Germinal center (tissue), 1 donor: ENCODE results near the gene CENPF.
A peak's percentile ranks its signal among the peaks of the same experiment; 100 is the strongest.

ENCODE experiments used
- DNase-seq: peaks from one replicate; pipeline ENCODE4 v3.0.0; 2012; ENCODE audit warnings: mixed read lengths, low spot score

Gene CENPF

DNA sequence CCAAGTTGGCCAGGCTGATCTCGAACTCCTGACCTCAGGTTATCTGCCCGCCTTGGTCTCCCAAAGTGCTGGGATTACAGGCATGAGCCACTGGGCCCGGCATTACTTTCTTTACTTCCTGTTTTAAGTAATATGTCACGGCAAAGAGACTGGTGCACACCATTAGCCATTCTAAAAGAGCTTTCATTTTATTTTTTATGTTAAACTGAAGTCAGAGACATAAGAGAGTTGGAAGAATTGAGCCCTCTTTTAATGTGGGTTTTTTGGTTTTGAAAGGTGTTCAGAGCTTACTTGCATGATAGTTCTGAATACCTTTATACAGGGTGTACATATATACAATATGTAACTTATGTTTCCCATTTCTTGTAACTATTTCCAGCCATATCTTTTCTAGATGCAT is 14.3 kb downstream of the CENPF start:
- DNase-seq = no peak

DNA sequence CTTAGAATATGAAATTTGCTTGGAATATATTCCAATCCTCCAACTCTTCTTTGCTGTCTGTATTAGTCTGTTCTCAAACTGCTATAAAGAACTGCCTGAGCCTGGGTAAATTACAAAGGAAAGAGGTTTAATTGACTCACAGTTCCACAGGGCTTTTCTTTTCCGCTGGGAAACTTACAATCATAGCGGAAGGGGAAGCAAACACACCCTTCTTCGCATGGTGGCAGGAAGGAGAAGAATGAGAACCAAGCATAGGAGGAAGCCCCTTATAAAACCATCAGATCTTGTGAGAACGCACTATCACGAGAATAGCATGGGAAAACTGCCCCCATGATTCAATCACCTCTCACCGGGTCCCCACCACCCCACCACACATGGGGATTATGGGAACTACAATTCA is 14.8 kb downstream of the CENPF start:
- no peak for DNase-seq

DNA sequence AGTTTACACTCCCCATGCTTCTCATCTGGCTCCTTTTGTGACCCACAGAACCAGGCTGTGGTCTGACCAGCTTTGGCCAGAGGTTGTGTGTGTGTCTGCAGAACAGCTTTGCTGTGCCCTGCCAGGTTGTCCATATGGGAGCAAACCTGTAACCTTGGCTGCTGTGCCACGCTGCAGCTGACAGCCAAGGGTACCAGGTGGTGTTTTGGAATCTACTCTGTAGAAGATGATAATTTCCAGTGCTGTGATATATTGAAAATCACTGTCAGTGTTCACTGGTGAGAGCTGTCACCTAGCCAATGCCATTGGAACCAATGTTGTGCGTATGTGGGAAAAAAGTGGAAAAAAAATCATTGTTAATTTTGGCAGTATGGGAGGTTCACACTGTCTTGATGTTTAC is 18.2 kb downstream of the CENPF start:
- no peak for DNase-seq

DNA sequence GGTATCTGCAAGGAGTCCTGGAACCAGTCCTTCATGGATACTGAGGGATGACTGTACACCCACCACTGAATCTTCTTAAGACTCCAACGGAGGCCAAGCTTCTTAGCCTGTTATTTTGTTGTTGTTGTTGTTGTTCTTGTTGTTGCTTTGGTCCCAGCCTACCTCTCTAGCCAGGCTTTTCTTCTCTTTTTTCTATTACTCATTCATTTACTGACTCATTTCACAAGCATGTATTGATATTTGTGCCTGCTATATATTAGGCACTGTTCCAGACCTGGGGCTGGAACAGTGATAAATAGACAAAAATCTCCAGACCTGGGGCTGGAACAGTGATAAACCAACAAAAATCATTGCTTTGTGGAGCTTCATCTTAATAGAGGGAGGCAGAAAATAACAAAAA is 20.4 kb downstream of the CENPF start:
- DNase-seq = no peak

DNA sequence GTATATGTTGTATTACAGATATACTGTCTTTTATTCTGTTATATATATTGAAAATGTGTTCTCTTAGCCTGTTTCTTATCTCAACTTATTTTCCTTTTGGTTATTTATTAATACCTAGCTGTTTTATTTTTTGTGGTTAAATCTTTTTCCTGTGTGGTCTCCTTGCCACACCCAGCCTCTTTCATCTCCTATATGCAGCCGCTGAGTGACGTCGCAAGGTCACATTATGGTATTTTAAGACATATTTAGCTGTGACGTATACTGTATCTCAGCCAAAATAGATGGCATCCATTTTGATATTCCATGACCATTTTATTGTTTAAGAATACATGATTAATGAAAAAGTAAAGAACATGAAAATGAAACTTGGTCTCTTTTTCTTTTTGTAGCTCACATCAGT is 29.1 kb downstream of the CENPF start:
- no peak for DNase-seq

DNA sequence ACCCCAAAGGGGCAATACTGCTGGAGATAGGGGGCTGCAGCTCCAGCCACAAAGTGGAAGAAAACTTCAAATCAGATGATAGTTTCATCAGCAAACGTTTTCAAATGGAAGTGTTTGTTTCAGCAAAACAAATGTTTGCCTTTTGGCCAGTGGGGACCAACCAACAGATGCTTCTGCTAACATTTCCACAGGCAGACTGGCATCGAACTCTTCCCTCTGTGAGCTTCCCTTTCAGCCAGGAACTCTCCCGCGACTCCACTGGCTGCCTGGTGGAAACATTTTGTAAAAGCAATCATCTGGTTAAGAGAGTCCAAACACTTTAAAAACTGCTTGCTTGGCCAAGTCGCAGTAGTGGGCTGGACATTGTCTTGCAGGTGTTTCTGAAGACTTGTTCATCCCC is 30.7 kb downstream of the CENPF start:
- DNase-seq = no peak

DNA sequence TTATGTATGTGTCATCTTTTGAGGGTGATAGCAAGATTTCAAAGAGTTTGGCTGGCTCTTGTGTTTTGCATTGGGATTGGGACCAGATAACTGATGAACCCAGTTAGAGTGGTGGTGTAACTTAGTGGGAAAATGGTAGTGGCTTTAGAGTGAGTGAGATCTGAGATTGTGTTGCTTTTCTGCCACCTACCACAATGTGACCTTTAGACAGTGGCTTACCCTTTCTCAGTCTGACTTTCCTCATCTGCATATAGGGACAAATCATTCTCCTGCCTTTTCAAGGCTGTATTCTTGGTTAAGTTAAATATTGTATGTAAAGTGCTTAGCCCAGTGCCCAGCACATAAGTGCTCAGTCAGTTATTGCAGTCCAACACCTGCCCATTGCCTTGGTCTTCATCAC is 31.3 kb downstream of the CENPF start:
- no peak for DNase-seq

DNA sequence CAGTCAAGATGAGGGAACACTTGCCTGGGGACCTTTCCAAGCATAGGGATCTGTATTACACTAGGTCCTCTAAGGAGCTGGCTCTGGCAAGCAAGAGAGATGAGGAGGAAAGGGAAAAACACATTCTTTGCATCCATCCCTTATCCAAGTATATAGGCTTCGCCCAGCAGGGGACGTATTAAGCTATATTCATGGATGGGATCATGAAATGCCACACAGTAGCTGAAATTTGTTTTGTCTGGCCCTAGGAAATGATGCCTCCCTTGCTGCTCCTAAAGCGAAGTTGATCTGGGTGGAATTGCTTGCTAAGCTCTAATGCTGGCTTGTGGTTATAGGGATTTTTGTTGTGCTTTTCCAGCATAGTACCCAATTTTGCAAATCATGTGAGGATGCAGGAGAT is 32.1 kb downstream of the CENPF start:
- DNase-seq = no peak

DNA sequence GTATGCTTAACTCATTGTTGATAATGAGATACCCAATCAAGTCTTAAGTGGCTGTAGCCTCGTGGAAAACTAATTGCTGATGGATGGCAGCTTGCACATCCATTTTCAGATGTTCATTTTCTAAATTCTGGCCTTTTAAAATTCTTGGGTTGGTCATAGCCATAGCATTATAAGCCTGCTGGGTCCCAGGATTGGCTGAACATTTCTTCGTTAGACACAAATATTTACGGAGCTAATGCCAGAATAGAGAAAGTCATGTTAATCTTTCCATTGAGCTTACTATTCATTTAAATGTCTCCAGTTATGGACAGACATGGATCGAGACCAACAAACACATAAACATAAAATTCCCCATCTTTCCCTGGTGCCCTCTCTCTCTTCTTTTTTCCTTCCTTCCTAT is 32.5 kb downstream of the CENPF start:
- no peak for DNase-seq

DNA sequence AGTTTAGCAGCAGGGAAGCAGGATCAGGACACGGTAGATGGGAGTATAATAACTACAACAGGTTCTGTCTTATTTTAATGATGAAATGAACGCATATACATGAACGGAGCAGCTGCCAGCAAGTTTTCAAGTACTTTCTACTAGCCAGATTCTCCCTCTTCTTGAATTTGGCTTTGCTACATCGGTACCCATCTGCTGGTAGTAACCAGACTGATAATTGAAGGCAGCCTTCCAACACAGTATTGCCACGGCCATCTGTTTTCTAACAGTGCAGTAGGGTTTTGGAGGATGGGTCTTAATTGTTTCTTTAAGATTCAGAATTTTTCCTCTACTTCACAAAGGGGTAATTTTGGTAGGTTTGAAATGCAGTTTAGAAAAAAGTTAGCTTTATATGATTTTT is 33.4 kb downstream of the CENPF start:
- DNase-seq = no peak

DNA sequence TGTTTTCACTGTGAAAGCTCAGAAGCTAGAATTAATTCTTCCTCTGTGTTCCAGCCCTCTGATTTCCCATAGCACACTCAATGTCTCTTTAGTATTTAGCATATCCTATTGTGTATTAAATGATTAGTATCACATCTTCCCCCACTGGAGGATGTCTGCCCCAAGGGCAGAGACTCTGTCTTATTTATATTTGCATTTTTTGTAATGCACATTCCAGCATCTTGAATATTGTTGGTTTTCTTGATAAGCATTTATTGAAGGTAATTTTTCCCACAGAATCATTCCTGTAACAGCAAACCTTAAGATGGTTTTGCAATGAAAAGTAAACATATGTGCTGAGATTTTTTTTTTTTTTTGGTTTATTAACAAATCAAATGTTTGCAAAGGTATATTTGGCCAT is 34.1 kb downstream of the CENPF start:
- no peak for DNase-seq

DNA sequence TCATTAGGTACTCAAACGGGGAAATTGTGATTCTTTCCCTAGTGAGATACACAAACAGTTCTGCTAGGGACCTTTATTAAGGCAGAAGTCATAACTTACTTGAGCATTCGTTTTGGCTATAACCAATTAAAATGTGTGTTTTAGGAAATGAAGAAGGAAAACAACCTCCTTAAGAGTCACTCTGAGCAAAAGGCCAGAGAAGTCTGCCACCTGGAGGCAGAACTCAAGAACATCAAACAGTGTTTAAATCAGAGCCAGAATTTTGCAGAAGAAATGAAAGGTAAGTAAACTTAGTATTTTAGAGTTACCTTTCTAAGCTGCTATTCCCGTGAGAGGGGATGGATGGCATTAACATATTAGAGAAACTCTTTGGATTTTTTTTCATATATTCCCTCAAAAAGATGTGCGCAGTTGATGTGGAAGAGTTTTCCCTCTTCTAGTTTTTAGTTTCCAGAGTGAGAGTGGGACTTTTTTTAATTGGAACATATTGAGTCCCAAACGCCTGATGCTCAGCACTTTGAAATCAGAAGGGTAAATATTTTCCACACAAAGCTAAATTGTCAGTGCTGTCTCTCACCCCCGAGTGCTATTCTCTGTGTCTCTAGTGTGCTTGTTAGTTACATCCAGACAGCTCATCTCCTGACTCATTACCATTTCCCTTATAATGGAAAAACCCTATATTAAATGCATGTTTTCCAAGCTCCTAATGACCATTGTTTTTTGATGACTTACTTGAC is 34.9 kb downstream of the CENPF start:
- peak; percentile 14 for DNase-seq

DNA sequence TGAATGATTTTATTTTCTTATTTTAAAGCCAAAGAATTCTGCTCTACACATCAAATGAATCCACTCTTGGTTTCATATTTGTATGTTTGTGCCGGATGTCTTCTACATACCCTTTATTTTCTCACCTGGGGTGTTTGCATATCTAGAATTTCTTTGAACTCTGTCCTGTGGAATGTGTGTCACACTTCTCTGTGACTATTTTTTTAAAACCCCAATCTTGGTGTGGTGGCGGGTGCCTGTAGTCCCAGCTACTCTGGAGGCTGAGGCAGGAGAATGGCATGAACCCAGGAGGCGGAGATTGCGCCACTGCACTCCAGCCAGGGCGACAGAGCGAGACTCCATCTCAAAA is 35.4 kb downstream of the CENPF start:
- DNase-seq = no peak

DNA sequence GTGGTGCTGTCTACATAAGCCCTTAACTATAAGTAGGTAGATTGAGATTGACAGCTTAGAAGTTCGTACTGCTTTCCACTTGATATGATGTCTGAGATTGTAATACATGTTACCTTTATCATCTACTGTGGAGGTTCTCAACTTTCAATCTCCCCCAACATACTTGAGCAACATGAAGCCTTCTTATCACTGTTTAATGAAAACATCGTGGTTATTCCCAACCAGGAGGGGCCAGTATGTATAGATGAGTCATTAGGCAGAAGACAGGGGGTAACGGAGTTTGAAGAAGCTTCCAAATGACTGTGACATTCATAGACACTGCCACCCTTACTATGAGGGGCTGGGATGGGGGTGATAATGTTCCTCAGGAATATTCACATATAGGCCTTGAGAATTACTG is 36.0 kb downstream of the CENPF start:
- DNase-seq = no peak

DNA sequence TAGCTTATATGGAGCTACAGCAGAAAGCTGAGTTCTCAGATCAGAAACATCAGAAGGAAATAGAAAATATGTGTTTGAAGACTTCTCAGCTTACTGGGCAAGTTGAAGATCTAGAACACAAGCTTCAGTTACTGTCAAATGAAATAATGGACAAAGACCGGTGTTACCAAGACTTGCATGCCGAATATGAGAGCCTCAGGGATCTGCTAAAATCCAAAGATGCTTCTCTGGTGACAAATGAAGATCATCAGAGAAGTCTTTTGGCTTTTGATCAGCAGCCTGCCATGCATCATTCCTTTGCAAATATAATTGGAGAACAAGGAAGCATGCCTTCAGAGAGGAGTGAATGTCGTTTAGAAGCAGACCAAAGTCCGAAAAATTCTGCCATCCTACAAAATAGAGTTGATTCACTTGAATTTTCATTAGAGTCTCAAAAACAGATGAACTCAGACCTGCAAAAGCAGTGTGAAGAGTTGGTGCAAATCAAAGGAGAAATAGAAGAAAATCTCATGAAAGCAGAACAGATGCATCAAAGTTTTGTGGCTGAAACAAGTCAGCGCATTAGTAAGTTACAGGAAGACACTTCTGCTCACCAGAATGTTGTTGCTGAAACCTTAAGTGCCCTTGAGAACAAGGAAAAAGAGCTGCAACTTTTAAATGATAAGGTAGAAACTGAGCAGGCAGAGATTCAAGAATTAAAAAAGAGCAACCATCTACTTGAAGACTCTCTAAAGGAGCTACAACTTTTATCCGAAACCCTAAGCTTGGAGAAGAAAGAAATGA is 37.6 kb downstream of the CENPF start:
- DNase-seq = no peak

DNA sequence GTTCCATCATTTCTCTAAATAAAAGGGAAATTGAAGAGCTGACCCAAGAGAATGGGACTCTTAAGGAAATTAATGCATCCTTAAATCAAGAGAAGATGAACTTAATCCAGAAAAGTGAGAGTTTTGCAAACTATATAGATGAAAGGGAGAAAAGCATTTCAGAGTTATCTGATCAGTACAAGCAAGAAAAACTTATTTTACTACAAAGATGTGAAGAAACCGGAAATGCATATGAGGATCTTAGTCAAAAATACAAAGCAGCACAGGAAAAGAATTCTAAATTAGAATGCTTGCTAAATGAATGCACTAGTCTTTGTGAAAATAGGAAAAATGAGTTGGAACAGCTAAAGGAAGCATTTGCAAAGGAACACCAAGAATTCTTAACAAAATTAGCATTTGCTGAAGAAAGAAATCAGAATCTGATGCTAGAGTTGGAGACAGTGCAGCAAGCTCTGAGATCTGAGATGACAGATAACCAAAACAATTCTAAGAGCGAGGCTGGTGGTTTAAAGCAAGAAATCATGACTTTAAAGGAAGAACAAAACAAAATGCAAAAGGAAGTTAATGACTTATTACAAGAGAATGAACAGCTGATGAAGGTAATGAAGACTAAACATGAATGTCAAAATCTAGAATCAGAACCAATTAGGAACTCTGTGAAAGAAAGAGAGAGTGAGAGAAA is 38.4 kb downstream of the CENPF start:
- DNase-seq = no peak

DNA sequence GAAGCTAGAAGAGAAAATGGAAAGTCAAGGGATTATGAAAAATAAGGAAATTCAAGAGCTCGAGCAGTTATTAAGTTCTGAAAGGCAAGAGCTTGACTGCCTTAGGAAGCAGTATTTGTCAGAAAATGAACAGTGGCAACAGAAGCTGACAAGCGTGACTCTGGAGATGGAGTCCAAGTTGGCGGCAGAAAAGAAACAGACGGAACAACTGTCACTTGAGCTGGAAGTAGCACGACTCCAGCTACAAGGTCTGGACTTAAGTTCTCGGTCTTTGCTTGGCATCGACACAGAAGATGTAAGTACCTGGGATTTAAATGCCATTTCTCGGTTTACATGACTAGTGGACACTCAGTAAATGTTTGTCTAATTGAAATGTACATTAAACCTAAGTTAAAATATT is 40.0 kb downstream of the CENPF start:
- no peak for DNase-seq

DNA sequence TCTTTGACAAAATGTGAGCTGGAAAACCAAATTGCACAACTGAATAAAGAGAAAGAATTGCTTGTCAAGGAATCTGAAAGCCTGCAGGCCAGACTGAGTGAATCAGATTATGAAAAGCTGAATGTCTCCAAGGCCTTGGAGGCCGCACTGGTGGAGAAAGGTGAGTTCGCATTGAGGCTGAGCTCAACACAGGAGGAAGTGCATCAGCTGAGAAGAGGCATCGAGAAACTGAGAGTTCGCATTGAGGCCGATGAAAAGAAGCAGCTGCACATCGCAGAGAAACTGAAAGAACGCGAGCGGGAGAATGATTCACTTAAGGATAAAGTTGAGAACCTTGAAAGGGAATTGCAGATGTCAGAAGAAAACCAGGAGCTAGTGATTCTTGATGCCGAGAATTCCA is 42.7 kb downstream of the CENPF start:
- no peak for DNase-seq

DNA sequence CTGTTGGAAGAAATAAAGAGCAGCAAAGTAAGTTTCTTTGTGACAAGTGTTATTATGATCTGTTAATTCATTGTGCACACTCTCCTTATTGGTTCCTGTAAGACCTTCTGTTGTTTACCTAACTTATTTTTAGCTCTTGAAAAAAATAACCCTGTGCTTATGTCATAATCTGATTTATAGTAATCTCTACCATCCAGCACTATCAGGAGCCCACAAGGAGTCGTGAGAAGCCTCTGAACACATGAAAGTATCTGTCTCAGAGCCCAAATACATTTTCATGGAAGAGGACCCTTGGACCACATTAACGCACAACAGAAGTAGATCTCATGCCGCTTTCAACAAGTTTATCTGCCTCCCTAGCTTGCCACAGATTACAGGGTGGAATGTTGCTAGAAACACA is 45.8 kb downstream of the CENPF start:
- DNase-seq = no peak

DNA sequence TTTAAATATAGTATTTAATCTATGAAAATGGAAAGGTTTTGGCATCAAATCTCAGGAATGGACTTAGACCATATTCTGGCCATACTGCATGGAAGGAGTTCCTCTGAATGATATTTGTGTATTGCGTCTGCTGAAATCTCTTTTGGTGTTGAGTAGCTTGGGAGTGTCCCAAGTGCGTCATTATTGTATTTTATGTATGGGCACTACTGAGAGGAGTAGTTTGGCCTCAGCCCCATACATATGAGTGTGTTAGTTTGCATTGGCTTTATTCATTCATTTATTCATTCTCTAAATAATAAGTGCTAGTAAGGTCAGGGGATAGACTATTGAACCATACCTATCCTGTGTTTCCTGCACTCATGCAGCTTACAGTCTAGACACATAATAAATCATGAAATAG is 46.6 kb downstream of the CENPF start:
- no peak for DNase-seq

DNA sequence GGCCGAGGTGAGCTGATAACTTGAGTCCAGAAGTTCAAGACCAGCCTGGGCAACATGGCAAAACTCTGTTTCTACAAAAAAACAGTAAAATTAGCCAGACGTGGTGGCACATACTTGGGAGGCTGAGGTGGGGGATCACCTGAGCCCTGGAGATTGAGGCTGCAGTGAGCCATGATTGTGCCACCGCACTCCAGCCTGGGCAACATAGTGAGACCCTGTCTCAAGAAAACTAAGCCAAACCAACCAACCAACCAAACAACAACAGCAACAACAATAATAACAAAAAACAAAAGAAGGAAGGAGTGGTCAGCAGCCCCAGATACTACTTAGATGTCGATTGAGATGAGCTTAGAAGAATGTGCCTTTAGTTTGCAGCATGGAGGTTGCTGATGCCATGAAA is 47.7 kb downstream of the CENPF start:
- DNase-seq = no peak

DNA sequence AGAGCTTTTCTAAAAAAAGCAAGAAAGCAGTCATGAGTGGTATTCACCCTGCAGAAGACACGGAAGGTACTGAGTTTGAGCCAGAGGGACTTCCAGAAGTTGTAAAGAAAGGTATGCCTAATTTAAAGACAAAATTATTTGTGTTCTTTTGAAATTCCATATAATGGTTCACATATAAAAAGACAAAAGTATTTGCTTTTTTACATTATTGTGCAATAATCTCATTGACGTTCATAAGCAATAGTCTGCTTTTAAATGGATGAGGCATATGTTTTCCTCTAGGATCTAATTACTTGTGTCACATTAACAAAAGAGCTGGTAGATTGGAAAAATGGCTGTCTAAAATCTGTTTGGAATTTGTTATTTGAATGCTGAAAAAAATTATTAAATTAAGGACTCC is 54.3 kb downstream of the CENPF start:
- DNase-seq = no peak

DNA sequence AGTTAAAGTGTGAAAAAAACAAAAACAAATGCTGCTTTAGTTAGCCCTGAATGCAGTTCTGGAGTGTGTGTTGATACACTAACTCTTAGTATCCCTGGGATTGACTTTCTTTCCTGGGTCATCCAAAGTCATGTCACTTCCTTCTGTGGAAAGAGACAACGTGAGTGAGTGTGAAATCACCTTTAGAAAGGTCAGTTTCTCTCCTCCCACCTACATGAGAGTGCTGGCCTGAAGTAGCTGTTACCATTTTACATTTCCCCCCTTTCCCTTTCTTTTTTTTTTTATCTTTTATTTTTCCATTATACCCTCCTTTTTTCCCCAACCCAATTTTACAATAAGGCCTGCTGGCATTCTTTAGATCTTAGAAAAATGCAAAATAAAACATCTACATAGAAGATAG is 55.2 kb downstream of the CENPF start:
- no peak for DNase-seq
